ENCODE results near the gene CENPU.

GRCh38 chr4:184757810-184758209 is 23.9 kb upstream of the CENPU start:
- no peak for TF ChIP-seq ZFX (IDR thresholded peaks at IDR 0.05; ENCODE audit: borderline replicate concordance)
- TF ChIP-seq CTCF (IDR thresholded peaks at IDR 0.05), result no peak
